ENCODE data around the gene RBMS1. TPM values are rescaled to one million over a fixed set of nuclear protein-coding genes. Genes with fewer than 3 reads are reported as not detected.
A peak's percentile ranks its signal among the peaks of the same experiment; 100 is the strongest.

Gene RBMS1
- polyA plus RNA-seq, 1 donor from 2014 or later, result 8.4 TPM

DNA sequence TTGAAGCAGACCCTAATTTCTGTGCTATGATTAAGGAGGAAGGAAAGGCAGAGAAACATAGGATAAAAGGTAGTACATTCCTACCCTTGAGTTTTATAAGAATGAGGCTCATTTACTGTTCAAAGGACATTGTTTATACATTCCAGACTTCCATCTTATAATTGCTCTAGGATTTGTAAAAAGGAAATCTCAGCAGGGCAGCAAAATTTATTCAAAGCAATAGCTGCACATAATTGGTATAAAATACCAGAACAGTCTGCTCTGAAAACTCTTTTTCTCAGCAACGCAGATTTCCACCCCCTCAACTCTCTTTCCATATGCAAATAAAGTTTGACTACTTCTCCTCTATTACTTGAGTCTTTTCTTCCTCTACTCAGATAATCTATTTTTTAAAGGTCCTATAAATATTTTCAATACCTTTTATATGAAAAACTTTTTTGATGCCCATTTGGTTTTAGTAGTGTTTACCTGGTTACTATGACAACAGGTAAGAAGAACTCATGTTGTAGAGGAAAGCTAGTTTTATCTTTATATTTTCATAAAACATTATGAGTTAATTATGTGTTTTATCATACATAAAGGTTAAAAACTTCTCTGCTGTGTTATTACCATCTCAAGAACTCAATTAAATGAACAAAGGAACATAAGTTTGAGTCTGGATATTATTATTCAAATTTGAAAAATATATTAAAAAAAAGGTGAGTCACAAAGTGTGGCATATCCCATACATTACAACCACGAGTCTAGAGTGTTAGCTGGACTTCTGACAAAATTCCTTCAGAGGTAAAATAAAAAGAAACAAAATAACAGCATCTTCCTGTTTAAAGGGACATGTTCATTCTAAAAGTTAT is 19.9 kb downstream of the RBMS1 start:
- no peaks in the 10 kb centered on the region for H3K9me2 ChIP-seq (ENCODE audit: insufficient read depth, low read length)
- H3K9ac ChIP-seq (ENCODE audit: low read length), result no peak overlapping the region
- no peak overlapping the region for H3K27ac ChIP-seq (ENCODE audit: low read length)
- H3K27me3 ChIP-seq (ENCODE audit: insufficient read depth, low read depth, low read length), result peaks cover 11% of the 10 kb centered on the region
- no peaks in the 10 kb centered on the region for H3K9me3 ChIP-seq (ENCODE audit: low read length)
- no peak overlapping the region for H3K4me3 ChIP-seq (ENCODE audit: low read length)
- H4K20me1 ChIP-seq (ENCODE audit: insufficient read depth), result no peaks in the 10 kb centered on the region
- no peak for TF ChIP-seq POLR2AphosphoS5 (IDR thresholded peaks at IDR 0.05)
- TF ChIP-seq EP300 (conservative IDR thresholded peaks at IDR 0.05; ENCODE audit: poor library complexity, severe bottlenecking), result no peak
- TF ChIP-seq SMC3 (conservative IDR thresholded peaks at IDR 0.05; ENCODE audit: poor library complexity), result no peak
- TF ChIP-seq, protein P1, sequence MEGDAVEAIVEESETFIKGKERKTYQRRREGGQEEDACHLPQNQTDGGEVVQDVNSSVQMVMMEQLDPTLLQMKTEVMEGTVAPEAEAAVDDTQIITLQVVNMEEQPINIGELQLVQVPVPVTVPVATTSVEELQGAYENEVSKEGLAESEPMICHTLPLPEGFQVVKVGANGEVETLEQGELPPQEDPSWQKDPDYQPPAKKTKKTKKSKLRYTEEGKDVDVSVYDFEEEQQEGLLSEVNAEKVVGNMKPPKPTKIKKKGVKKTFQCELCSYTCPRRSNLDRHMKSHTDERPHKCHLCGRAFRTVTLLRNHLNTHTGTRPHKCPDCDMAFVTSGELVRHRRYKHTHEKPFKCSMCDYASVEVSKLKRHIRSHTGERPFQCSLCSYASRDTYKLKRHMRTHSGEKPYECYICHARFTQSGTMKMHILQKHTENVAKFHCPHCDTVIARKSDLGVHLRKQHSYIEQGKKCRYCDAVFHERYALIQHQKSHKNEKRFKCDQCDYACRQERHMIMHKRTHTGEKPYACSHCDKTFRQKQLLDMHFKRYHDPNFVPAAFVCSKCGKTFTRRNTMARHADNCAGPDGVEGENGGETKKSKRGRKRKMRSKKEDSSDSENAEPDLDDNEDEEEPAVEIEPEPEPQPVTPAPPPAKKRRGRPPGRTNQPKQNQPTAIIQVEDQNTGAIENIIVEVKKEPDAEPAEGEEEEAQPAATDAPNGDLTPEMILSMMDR (IDR thresholded peaks at IDR 0.05; ENCODE audit: poor library complexity, severe bottlenecking), result no peak
- TF ChIP-seq, protein P2, sequence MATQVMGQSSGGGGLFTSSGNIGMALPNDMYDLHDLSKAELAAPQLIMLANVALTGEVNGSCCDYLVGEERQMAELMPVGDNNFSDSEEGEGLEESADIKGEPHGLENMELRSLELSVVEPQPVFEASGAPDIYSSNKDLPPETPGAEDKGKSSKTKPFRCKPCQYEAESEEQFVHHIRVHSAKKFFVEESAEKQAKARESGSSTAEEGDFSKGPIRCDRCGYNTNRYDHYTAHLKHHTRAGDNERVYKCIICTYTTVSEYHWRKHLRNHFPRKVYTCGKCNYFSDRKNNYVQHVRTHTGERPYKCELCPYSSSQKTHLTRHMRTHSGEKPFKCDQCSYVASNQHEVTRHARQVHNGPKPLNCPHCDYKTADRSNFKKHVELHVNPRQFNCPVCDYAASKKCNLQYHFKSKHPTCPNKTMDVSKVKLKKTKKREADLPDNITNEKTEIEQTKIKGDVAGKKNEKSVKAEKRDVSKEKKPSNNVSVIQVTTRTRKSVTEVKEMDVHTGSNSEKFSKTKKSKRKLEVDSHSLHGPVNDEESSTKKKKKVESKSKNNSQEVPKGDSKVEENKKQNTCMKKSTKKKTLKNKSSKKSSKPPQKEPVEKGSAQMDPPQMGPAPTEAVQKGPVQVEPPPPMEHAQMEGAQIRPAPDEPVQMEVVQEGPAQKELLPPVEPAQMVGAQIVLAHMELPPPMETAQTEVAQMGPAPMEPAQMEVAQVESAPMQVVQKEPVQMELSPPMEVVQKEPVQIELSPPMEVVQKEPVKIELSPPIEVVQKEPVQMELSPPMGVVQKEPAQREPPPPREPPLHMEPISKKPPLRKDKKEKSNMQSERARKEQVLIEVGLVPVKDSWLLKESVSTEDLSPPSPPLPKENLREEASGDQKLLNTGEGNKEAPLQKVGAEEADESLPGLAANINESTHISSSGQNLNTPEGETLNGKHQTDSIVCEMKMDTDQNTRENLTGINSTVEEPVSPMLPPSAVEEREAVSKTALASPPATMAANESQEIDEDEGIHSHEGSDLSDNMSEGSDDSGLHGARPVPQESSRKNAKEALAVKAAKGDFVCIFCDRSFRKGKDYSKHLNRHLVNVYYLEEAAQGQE (IDR thresholded peaks at IDR 0.05; ENCODE audit: borderline replicate concordance), result no peak
- no peak for TF ChIP-seq RAD21 (conservative IDR thresholded peaks at IDR 0.05)
- TF ChIP-seq EZH2 (IDR thresholded peaks at IDR 0.05; ENCODE audit: borderline replicate concordance, insufficient read depth, low read length, poor library complexity, severe bottlenecking), result no peak
- TF ChIP-seq TAF1 (IDR thresholded peaks at IDR 0.05; ENCODE audit: low read depth), result no peak
- TF ChIP-seq MXI1 (conservative IDR thresholded peaks at IDR 0.05; ENCODE audit: poor library complexity, severe bottlenecking), result no peak
- no peaks in the 10 kb centered on the region for H3K36me3 ChIP-seq (ENCODE audit: insufficient read depth, low read length)
- H3K4me2 ChIP-seq (ENCODE audit: low read length), result no peak overlapping the region
- no peak overlapping the region for H2AFZ ChIP-seq (ENCODE audit: low read depth, low read length)
- H3F3A ChIP-seq (ENCODE audit: insufficient read depth, low read length, poor library complexity, severe bottlenecking), result no peaks in the 10 kb centered on the region
- no peaks in the 10 kb centered on the region for H3K79me2 ChIP-seq (replicated peaks; ENCODE audit: insufficient read depth, low read length)

DNA sequence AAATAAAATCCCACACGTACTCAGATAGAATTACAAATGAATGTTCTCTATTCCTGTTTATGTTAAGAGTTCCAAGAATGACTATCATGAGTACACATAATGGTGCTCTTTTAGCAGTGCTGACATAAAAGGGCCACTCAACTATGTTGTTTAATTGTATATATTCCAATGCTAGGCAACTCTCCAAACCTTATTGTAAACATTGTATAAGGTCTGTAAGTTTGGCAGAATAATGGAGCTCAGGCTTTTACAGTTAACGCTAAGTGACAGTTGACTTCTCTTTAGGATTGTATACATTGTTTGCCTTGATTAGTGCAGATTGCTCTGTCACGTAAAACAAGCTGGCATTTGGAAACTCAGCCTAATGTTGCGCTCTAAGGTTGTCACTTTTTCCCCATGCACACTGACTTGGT is 20.8 kb downstream of the RBMS1 start:
- H3K27ac ChIP-seq (ENCODE audit: low read length), result no peak overlapping the region

More for the DNA sequence above, 20.8 kb downstream of the RBMS1 start:
- Histone ChIP-seq H3K9ac (ENCODE audit: low read length) (no peak overlapping the region), H3K9me3 (ENCODE audit: low read length) (no peaks in the 10 kb centered on the region), H3K4me3 (ENCODE audit: low read length) (no peak overlapping the region), H3K4me2 (ENCODE audit: low read length) (no peak overlapping the region), H2AFZ (ENCODE audit: low read depth, low read length) (no peak overlapping the region), H4K20me1 (ENCODE audit: insufficient read depth) (no peaks in the 10 kb centered on the region), H3K9me2 (ENCODE audit: insufficient read depth, low read length) (no peaks in the 10 kb centered on the region), H3K27me3 (ENCODE audit: insufficient read depth, low read depth, low read length) (peaks cover 18% of the 10 kb centered on the region), H3K36me3 (ENCODE audit: insufficient read depth, low read length) (no peaks in the 10 kb centered on the region), H3K79me2 (replicated peaks; ENCODE audit: insufficient read depth, low read length) (no peaks in the 10 kb centered on the region), H3F3A (ENCODE audit: insufficient read depth, low read length, poor library complexity, severe bottlenecking) (no peaks in the 10 kb centered on the region)
- TF ChIP-seq SMC3 (conservative IDR thresholded peaks at IDR 0.05; ENCODE audit: poor library complexity) (no peak), EZH2 (IDR thresholded peaks at IDR 0.05; ENCODE audit: borderline replicate concordance, insufficient read depth, low read length, poor library complexity, severe bottlenecking) (no peak), MXI1 (conservative IDR thresholded peaks at IDR 0.05; ENCODE audit: poor library complexity, severe bottlenecking) (no peak), EP300 (conservative IDR thresholded peaks at IDR 0.05; ENCODE audit: poor library complexity, severe bottlenecking) (peak; percentile 83), POLR2AphosphoS5 (IDR thresholded peaks at IDR 0.05) (peak; percentile 75), RAD21 (conservative IDR thresholded peaks at IDR 0.05) (no peak)
- TF ChIP-seq, protein P2 (IDR thresholded peaks at IDR 0.05; ENCODE audit: borderline replicate concordance), result no peak
- TF ChIP-seq, protein P1 (IDR thresholded peaks at IDR 0.05; ENCODE audit: poor library complexity, severe bottlenecking), result no peak

Measured in neural cell (in vitro differentiated cells).